AG04449 (cell line): ENCODE data around the gene MSANTD1.

Experiments used
- CTCF ChIA-PET: fragments of 350-600 bp; formaldehyde crosslinking; extraction: SDS; loops from one replicate; lab custom pipeline; 2021; ENCODE audit warnings: antibody characterized with exemption; lab: Yijun Ruan, JAX
- POLR2A ChIA-PET: fragments of 400-600, 350-600 bp; formaldehyde crosslinking; extraction: SDS; loops from one replicate; lab custom pipeline; 2020; ENCODE audit warnings: antibody characterized with exemption, inconsistent platforms; lab: Yijun Ruan, JAX
- DNase-seq: peaks from one replicate; pipeline ENCODE4 v3.0.0-alpha.2; 2010; ENCODE audit warnings: low read depth, low spot score
- H3K4me3 ChIP-seq: 2 replicates; pipeline ENCODE4 v1.5.1; 2011; ENCODE audit warnings: low read depth, mild to moderate bottlenecking, control low read depth, low read length
- TF ChIP-seq, protein P1 (sequence below): IDR thresholded peaks from one replicate; pipeline ENCODE4 v1.5.1; 2011; ENCODE audit warnings: mild to moderate bottlenecking, moderate library complexity, low read length, control low read depth, inconsistent platforms; ENCODE audit not compliant: insufficient read depth; ENCODE audit errors: missing control alignments

MSANTD1 gene

GRCh38 chr4:3223346-3223745 lies 25.6 kb upstream of the MSANTD1 start:
- no peak for DNase-seq
- POLR2A ChIA-PET = no interaction called here
- no peak overlapping the region for H3K4me3 ChIP-seq
- CTCF ChIA-PET = interaction anchor here (1.9 kb wide), 1 partner anchor 10 kb away, joined by 6 read pairs; no protein-coding TSS in a partner anchor
- TF ChIP-seq, protein P1, sequence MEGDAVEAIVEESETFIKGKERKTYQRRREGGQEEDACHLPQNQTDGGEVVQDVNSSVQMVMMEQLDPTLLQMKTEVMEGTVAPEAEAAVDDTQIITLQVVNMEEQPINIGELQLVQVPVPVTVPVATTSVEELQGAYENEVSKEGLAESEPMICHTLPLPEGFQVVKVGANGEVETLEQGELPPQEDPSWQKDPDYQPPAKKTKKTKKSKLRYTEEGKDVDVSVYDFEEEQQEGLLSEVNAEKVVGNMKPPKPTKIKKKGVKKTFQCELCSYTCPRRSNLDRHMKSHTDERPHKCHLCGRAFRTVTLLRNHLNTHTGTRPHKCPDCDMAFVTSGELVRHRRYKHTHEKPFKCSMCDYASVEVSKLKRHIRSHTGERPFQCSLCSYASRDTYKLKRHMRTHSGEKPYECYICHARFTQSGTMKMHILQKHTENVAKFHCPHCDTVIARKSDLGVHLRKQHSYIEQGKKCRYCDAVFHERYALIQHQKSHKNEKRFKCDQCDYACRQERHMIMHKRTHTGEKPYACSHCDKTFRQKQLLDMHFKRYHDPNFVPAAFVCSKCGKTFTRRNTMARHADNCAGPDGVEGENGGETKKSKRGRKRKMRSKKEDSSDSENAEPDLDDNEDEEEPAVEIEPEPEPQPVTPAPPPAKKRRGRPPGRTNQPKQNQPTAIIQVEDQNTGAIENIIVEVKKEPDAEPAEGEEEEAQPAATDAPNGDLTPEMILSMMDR = no peak

DNA sequence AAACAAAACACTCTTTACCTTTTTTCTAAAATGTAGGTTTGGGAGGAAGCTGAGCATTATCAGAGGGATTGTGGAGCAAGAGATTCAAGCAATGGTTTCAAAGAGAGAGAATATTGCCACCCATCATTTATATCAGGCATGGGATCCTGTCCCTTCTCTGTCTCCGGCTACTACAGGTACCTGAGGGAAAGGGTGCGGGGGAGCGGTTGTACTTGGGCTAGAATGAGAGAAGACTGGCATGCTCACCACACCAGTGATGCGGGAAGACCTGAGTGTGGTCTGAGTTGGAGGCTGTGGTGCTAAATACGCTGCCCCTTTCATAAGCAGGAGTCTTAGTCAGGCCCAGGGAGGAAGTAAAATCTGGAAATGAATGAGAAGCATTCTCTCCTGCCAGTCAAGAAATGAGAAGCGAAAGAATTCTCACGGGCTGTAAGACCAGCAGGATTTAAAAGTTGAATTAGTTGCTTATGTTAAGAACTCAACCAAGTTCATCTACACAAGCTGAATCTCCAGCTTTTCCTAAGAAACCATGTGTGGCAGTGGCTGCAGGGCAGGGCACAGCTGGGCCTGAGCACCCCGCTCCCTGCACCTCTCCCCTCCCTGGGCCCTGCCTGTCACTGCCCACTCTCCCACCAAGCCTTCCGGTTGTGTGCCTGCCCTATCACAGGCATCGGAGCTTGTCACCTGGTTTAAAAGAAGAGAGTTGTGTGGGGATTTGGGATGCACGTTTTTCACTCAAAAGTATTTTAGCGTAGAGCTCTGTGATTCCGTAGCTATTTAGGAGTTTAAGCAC lies 24.8 kb upstream of the MSANTD1 start:
- no peak overlapping the region for H3K4me3 ChIP-seq
- POLR2A ChIA-PET = no interaction called here
- DNase-seq = no peak
- CTCF ChIA-PET = interaction anchor here (1.1 to 1.9 kb wide), 2 partner anchors 9 to 256 kb away, joined by 4 to 6 read pairs; no protein-coding TSS in a partner anchor
- TF ChIP-seq, protein P1 = no peak

GRCh38 chr4:3225071-3225850 lies 23.7 kb upstream of the MSANTD1 start:
- no peak for DNase-seq
- no peak overlapping the region for H3K4me3 ChIP-seq
- CTCF ChIA-PET = interaction anchor here (1.1 to 1.9 kb wide), 4 partner anchors 8 to 255 kb away, joined by 3 to 6 read pairs (median 4); no protein-coding TSS in a partner anchor
- TF ChIP-seq, protein P1 = no peak
- POLR2A ChIA-PET = no interaction called here

DNA sequence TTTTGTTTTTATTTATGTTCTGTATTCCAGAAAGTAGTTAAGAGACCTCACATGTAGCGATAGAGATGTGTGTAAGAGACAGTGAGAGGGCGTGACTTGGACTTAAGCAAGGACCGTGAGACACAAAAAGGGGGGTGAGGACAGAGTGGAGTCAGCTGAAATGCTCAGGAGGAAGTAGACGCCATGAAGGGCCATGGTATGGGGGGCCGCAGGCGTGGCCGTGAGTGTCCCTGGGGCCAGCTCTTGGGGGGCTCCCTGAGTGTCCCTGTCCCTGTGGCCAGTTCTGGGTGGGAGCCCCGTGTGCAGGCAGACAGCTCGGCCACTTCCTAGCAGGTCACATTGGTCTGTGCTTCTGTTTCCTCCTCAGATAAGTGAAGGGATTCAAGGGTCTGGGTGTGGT lies 23.0 kb upstream of the MSANTD1 start:
- ChIA-PET POLR2A (no interaction called here), CTCF (interaction anchor here (0.6 to 1.4 kb wide), 3 partner anchors 10 to 278 kb away, joined by 3 read pairs; no protein-coding TSS in a partner anchor)
- DNase-seq = no peak
- H3K4me3 ChIP-seq = no peak overlapping the region
- TF ChIP-seq, protein P1 = no peak

GRCh38 chr4:3226467-3226866 lies 22.5 kb upstream of the MSANTD1 start:
- POLR2A ChIA-PET = no interaction called here
- CTCF ChIA-PET = interaction anchor here (0.6 to 1.4 kb wide), 2 partner anchors 13 to 278 kb away, joined by 3 read pairs; no protein-coding TSS in a partner anchor
- TF ChIP-seq, protein P1 = no peak
- H3K4me3 ChIP-seq = no peak overlapping the region
- no peak for DNase-seq
